Endodermal cell (in vitro differentiated cells): Measurements from ENCODE around the gene SLC13A5. TPM values are rescaled to one million over a fixed set of nuclear protein-coding genes. Genes with fewer than 3 reads are reported as not detected.

Source experiments
- DNase-seq: peaks from one replicate; pipeline ENCODE4 v3.0.0-alpha.2; 2017
- H3K27ac ChIP-seq: 2 replicates; pipeline ENCODE4 v1.5.1; 2013; ENCODE audit warnings: mild to moderate bottlenecking, low read depth, low read length, moderate library complexity
- H3K27me3 ChIP-seq: 2 replicates; pipeline ENCODE4 v1.6.1; 2013; ENCODE audit warnings: mild to moderate bottlenecking, low read length, moderate library complexity; ENCODE audit not compliant: insufficient read depth, control insufficient read depth, poor library complexity, severe bottlenecking
- H3K36me3 ChIP-seq: 2 replicates; pipeline ENCODE4 v1.7.0; 2013; ENCODE audit warnings: mild to moderate bottlenecking, low read length, moderate library complexity; ENCODE audit not compliant: control insufficient read depth, insufficient read depth
- H3K4me1 ChIP-seq: one replicate; pipeline ENCODE4 v1.7.0; 2013; ENCODE audit warnings: low read length; ENCODE audit not compliant: control insufficient read depth, insufficient read depth
- H3K4me3 ChIP-seq: 2 replicates; pipeline ENCODE4 v1.5.1; 2013; ENCODE audit warnings: mild to moderate bottlenecking, low read length, moderate library complexity
- H3K9ac ChIP-seq: 2 replicates; pipeline ENCODE4 v1.6.1; 2013; ENCODE audit warnings: mild to moderate bottlenecking, low read length, moderate library complexity; ENCODE audit not compliant: poor library complexity, severe bottlenecking; ENCODE audit errors: extremely low read depth
- H3K9me3 ChIP-seq: 2 replicates; pipeline ENCODE4 v1.6.1; 2013; ENCODE audit warnings: mild to moderate bottlenecking, low read length, moderate library complexity; ENCODE audit not compliant: control insufficient read depth
- H3K27ac Mint-ChIP-seq: 2 replicates; pipeline ENCODE4 v1.8.0; 2020; ENCODE audit warnings: mixed read lengths
- H3K27me3 Mint-ChIP-seq: 2 replicates; pipeline ENCODE4 v1.8.0; 2021; ENCODE audit warnings: mild to moderate bottlenecking, mixed read lengths; ENCODE audit not compliant: insufficient read depth
- H3K36me3 Mint-ChIP-seq: 2 replicates; pipeline ENCODE4 v1.8.0; 2020; ENCODE audit warnings: low read depth, mixed read lengths
- H3K4me1 Mint-ChIP-seq: 2 replicates; pipeline ENCODE4 v1.8.0; 2020; ENCODE audit warnings: mixed read lengths
- H3K4me3 Mint-ChIP-seq: 2 replicates; pipeline ENCODE4 v1.8.0; 2020; ENCODE audit warnings: mild to moderate bottlenecking, moderate library complexity, mixed read lengths
- H3K9me3 Mint-ChIP-seq: 2 replicates; pipeline ENCODE4 v1.8.0; 2020; ENCODE audit warnings: mild to moderate bottlenecking, mixed read lengths
- CTCF ChIP-seq: fragments of 200-600 bp; sonication (generic); conservative IDR thresholded peaks from 2 replicates; pipeline ENCODE4 v1.5.0; 2021; ENCODE audit warnings: antibody characterized with exemption, mild to moderate bottlenecking
- WGBS, 2 experiments: methylation state at CpG; one replicate each; pipeline versions ENCODE4 v1.1.5 to v1.1.7; 2013; ENCODE audit warnings: missing lambda C conversion rate in 2 of 2, mixed read lengths in 1 of 2; ENCODE audit not compliant: insufficient coverage in 1 of 2, insufficient read length in 1 of 2; 5-methylcytosine and 5-hydroxymethylcytosine counted together
- long read RNA-seq, 4 experiments: library from polyadenylated mRNA in 2 of 4; library from RNA in 1 of 4; library from capped mRNA in 1 of 4; stranded (forward) in 3 of 4; unstranded in 1 of 4; transcript quantifications; one replicate each; pipeline ENCODE4 v2.0.0, GENCODE V29; 2020 to 2021; ENCODE audit warnings: inconsistent platforms in 1 of 4
- polyA plus RNA-seq, 2 experiments: library from polyadenylated mRNA; stranded (reverse); fragments of 50-300 nt; gene quantifications; one replicate each; pipeline ENCODE4 v1.2.3, GENCODE V29; 2013
- total RNA-seq, 2 donors: library from RNA; stranded (reverse); fragmentation: NEBNext Ultra II Directional in 1 of 2; extraction: Animal tissue kit (Norgen Biotek cat#: 25700) in 1 of 2; gene quantifications; 2 replicates in 1 of 2; 3 replicates in 1 of 2; pipeline ENCODE4 v1.2.1, GENCODE V29; 2021

Gene SLC13A5
- 1 to 10 TPM; 3.9 to 8.4 TPM for total RNA-seq
- polyA plus RNA-seq (2013, experiment 1 of 2), result 1.5 TPM
- 0.66 TPM for polyA plus RNA-seq (2013, experiment 2 of 2)
- long read RNA-seq, experiment 1, full-length matches to known transcripts, result 2 of 4 reads
- long read RNA-seq, experiment 1, partial matches to known transcripts, result 2 of 4 reads
- long read RNA-seq, experiment 1, other reads (novel, unspliced or antisense), result 0 of 4 reads
- long read RNA-seq, experiment 2, full-length matches to known transcripts, result 8 of 12 reads
- long read RNA-seq, experiment 2, partial matches to known transcripts, result 0 of 12 reads
- long read RNA-seq, experiment 2, other reads (novel, unspliced or antisense), result 4 of 12 reads
- long read RNA-seq, experiment 3, transcript SLC13A5-203 (12 exons, 3,435 nt), result major isoform, 11 of 20 reads
- long read RNA-seq, experiment 3, partial matches to known transcripts, result 3 of 20 reads
- long read RNA-seq, experiment 3, other reads (novel, unspliced or antisense), result 6 of 20 reads
- long read RNA-seq, experiment 4, partial matches to known transcripts, result 1 of 1 reads
- long read RNA-seq, experiment 4, other reads (novel, unspliced or antisense), result 0 of 1 reads

- H3K27me3 Mint-ChIP-seq, result peaks cover 50% of the 10 kb centered on the region
- peak; percentile 83 for TF ChIP-seq CTCF
Observed at GRCh38 chr17:6713130-6713917, at the start of gene SLC13A5. Gene SLC13A5, minus strand, starts transcription at chr17:6713369. Its CDS starts 36 bp downstream, at chr17:6713333.

GRCh38 chr17:6761779-6762178 lies 48.6 kb upstream of the SLC13A5 start:
- no peak overlapping the region for H3K9ac ChIP-seq
- no peak for DNase-seq
- Mint-ChIP-seq H3K27ac (no peak overlapping the region), H3K27me3 (peaks cover 22% of the 10 kb centered on the region), H3K4me3 (no peak overlapping the region), H3K9me3 (no peaks in the 10 kb centered on the region), H3K4me1 (no peaks in the 10 kb centered on the region), H3K36me3 (no peaks in the 10 kb centered on the region)
- H3K4me3 ChIP-seq, result no peak overlapping the region
- H3K36me3 ChIP-seq, result no peaks in the 10 kb centered on the region
- H3K27me3 ChIP-seq, result peaks cover 20% of the 10 kb centered on the region
- TF ChIP-seq CTCF, result no peak
- 85 to 93% methylated on average over 6 to 8 of the region's 8 CpGs for WGBS, 2 experiments
- no peaks in the 10 kb centered on the region for H3K4me1 ChIP-seq
- H3K9me3 ChIP-seq, result no peaks in the 10 kb centered on the region
- H3K27ac ChIP-seq, result no peak overlapping the region

More at GRCh38 chr17:6713130-6713917, at the start of gene SLC13A5:
- 2 to 3% methylated on average over 31 to 71 of the region's 71 CpGs for WGBS, 2 experiments
- H3K27ac Mint-ChIP-seq, result peak within 1 kb of the TSS; percentile 26
- H3K4me3 Mint-ChIP-seq, result peak within 1 kb of the TSS; percentile 73
- DNase-seq, result peak; percentile 97
- Histone ChIP-seq H3K36me3 (no peaks in the 10 kb centered on the region), H3K9me3 (peaks cover 15% of the 10 kb centered on the region), H3K27me3 (peaks cover 24% of the 10 kb centered on the region), H3K9ac (no peak within 1 kb of the TSS), H3K4me1 (no peaks in the 10 kb centered on the region), H3K27ac (no peak within 1 kb of the TSS), H3K4me3 (peak within 1 kb of the TSS; percentile 81)
- peaks cover 2% of the 10 kb centered on the region for H3K36me3 Mint-ChIP-seq
- peaks cover 9% of the 10 kb centered on the region for H3K4me1 Mint-ChIP-seq
- H3K9me3 Mint-ChIP-seq, result peaks cover 29% of the 10 kb centered on the region

- H3K27ac Mint-ChIP-seq, result no peak overlapping the region
- H3K36me3 Mint-ChIP-seq, result no peaks in the 10 kb centered on the region
Observed at GRCh38 chr17:6757747-6758146, 44.6 kb upstream of the SLC13A5 start.

More at GRCh38 chr17:6757747-6758146, 44.6 kb upstream of the SLC13A5 start:
- DNase-seq, result no peak
- Histone ChIP-seq H3K9me3 (no peaks in the 10 kb centered on the region), H3K27me3 (no peaks in the 10 kb centered on the region), H3K36me3 (no peaks in the 10 kb centered on the region), H3K4me3 (no peak overlapping the region), H3K27ac (no peak overlapping the region), H3K4me1 (no peaks in the 10 kb centered on the region), H3K9ac (no peak overlapping the region)
- WGBS, 2 experiments, result 81% methylated on average over 2 of the region's 2 CpGs; no CpG with 5 or more reads in 1 of the 2 experiments
- H3K4me3 Mint-ChIP-seq, result no peak overlapping the region
- no peak for TF ChIP-seq CTCF
- peaks cover 23% of the 10 kb centered on the region for H3K4me1 Mint-ChIP-seq
- H3K27me3 Mint-ChIP-seq, result peaks cover 13% of the 10 kb centered on the region
- no peaks in the 10 kb centered on the region for H3K9me3 Mint-ChIP-seq
